Measurements from ENCODE around the gene KRTAP10-2. TPM values are rescaled to one million over a fixed set of nuclear protein-coding genes. Genes with fewer than 3 reads are reported as not detected.
A peak's percentile ranks its signal among the peaks of the same experiment; 100 is the strongest.

Gene KRTAP10-2
- total and polyA plus RNA-seq, 9 of the 15 experiments (the other 6 are each of a cell fraction or from before 2014, with no cell fraction given) = not detected

- TF ChIP-seq, protein P1, sequence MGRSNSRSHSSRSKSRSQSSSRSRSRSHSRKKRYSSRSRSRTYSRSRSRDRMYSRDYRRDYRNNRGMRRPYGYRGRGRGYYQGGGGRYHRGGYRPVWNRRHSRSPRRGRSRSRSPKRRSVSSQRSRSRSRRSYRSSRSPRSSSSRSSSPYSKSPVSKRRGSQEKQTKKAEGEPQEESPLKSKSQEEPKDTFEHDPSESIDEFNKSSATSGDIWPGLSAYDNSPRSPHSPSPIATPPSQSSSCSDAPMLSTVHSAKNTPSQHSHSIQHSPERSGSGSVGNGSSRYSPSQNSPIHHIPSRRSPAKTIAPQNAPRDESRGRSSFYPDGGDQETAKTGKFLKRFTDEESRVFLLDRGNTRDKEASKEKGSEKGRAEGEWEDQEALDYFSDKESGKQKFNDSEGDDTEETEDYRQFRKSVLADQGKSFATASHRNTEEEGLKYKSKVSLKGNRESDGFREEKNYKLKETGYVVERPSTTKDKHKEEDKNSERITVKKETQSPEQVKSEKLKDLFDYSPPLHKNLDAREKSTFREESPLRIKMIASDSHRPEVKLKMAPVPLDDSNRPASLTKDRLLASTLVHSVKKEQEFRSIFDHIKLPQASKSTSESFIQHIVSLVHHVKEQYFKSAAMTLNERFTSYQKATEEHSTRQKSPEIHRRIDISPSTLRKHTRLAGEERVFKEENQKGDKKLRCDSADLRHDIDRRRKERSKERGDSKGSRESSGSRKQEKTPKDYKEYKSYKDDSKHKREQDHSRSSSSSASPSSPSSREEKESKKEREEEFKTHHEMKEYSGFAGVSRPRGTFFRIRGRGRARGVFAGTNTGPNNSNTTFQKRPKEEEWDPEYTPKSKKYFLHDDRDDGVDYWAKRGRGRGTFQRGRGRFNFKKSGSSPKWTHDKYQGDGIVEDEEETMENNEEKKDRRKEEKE (IDR thresholded peaks at IDR 0.05; ENCODE audit: borderline replicate concordance in 1 of 2, control insufficient read depth in 1 of 2, low read depth in 2 of 2, low read length in 1 of 2) = no peak
- no peak for TF ChIP-seq CHD4 (IDR thresholded peaks at IDR 0.05; ENCODE audit: insufficient read depth, insufficient replicate concordance, low read depth, low read length, poor library complexity, severe bottlenecking)
- no peak for TF ChIP-seq RBFOX2 (IDR thresholded peaks at IDR 0.05; ENCODE audit: low read depth, low read length)
- TF ChIP-seq KDM2B (CRISPR knock-in tag; IDR thresholded peaks at IDR 0.05) = no peak
- no peak for TF ChIP-seq HCFC1 (IDR thresholded peaks at IDR 0.05; ENCODE audit: low read depth, low read length)
- TF ChIP-seq CEBPB (tag; IDR thresholded peaks at IDR 0.05) = peak; percentile 83
- TF ChIP-seq CAMTA2 (CRISPR knock-in tag; conservative IDR thresholded peaks at IDR 0.05) = no peak
- no peak for TF ChIP-seq SAP30 (IDR thresholded peaks at IDR 0.05; ENCODE audit: borderline replicate concordance, insufficient read depth, low read depth, low read length, poor library complexity, severe bottlenecking)
- TF ChIP-seq SIX5 (IDR thresholded peaks at IDR 0.05; ENCODE audit: borderline replicate concordance in 1 of 2, insufficient read depth in 1 of 2, low read depth in 1 of 2, low read length in 2 of 2) = no peak
- TF ChIP-seq ZNF133 (CRISPR knock-in tag; IDR thresholded peaks at IDR 0.05) = no peak
- TF ChIP-seq, protein P2, sequence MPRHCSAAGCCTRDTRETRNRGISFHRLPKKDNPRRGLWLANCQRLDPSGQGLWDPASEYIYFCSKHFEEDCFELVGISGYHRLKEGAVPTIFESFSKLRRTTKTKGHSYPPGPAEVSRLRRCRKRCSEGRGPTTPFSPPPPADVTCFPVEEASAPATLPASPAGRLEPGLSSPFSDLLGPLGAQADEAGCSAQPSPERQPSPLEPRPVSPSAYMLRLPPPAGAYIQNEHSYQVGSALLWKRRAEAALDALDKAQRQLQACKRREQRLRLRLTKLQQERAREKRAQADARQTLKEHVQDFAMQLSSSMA (CRISPR knock-in tag; IDR thresholded peaks at IDR 0.05) = no peak
- TF ChIP-seq ZNF282 (CRISPR knock-in tag; IDR thresholded peaks at IDR 0.05) = no peak
- TF ChIP-seq POLR2AphosphoS5 (IDR thresholded peaks at IDR 0.05; ENCODE audit: control insufficient read depth, insufficient read depth, low read depth, low read length) = peak; percentile 63
- TF ChIP-seq NCOA2 (IDR thresholded peaks at IDR 0.05; ENCODE audit: partially characterized antibody in 2 of 2) = no peak
- no peak for TF ChIP-seq CCAR2 (IDR thresholded peaks at IDR 0.05; ENCODE audit: low read depth, low read length)
- peak; percentile 41 for TF ChIP-seq CCNT2 (IDR thresholded peaks at IDR 0.05; ENCODE audit: borderline replicate concordance, extremely low read depth, insufficient read length, low read depth, low read length)
- TF ChIP-seq HDAC1 (IDR thresholded peaks at IDR 0.05) = peak in 1 of 2 experiments; percentile 58; a peak in 1 of 4 replicates
- TF ChIP-seq, protein P3, sequence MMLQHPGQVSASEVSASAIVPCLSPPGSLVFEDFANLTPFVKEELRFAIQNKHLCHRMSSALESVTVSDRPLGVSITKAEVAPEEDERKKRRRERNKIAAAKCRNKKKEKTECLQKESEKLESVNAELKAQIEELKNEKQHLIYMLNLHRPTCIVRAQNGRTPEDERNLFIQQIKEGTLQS (IDR thresholded peaks at IDR 0.05) = 0 out of 2 replicates have a peak, but pooled peaks have one; percentile 23
- TF ChIP-seq, protein P3 (CRISPR knock-in tag; conservative IDR thresholded peaks at IDR 0.05) = no peak
- TF ChIP-seq ZNF408 (CRISPR knock-in tag; IDR thresholded peaks at IDR 0.05; ENCODE audit: low read depth) = no peak
- TF ChIP-seq MAZ (CRISPR knock-in tag; conservative IDR thresholded peaks at IDR 0.05 in 1 of 2, IDR thresholded peaks at IDR 0.05 in 1 of 2) = peak in 1 of 2 experiments; percentile 49; a peak in 2 of 4 replicates
Measured at GRCh38 chr21:44593598-44594405, 42.5 kb upstream of the KRTAP10-2 start (continued).

Measured in K562 (cell line).